GM12878 (cell line): ENCODE measurements around the gene ZFP36. TPM values are rescaled to one million over a fixed set of nuclear protein-coding genes. Genes with fewer than 3 reads are reported as not detected.

Source experiments
- BMI1 ChIP-seq: fragments of 450-650 bp; IDR thresholded peaks from 2 replicates; pipeline ENCODE4 v1.6.1; 2016; ENCODE audit warnings: mild to moderate bottlenecking, moderate library complexity, borderline replicate concordance
- DPF2 ChIP-seq: fragments of 450-650 bp; IDR thresholded peaks from 2 replicates; pipeline ENCODE4 v1.6.1; 2017; ENCODE audit warnings: mild to moderate bottlenecking
- E2F8 ChIP-seq: fragments of 450-650 bp; IDR thresholded peaks from 2 replicates; pipeline ENCODE4 v1.6.1; 2018; ENCODE audit warnings: mild to moderate bottlenecking, low read depth, moderate library complexity; ENCODE audit not compliant: partially characterized antibody
- EGR1 ChIP-seq, 2 experiments: IDR thresholded peaks; 1 replicate in 1 of 2; 2 replicates in 1 of 2; pipeline ENCODE4 v1.6.1; 2011 to 2012; ENCODE audit warnings: low read depth in 2 of 2, low read length in 2 of 2, borderline replicate concordance in 1 of 2, mild to moderate bottlenecking in 1 of 2, moderate library complexity in 1 of 2
- IKZF1 ChIP-seq: fragments of 450-650 bp; conservative IDR thresholded peaks from 2 replicates; pipeline ENCODE4 v1.6.1; 2017; ENCODE audit warnings: antibody characterized with exemption, mild to moderate bottlenecking
- IKZF2 ChIP-seq, 2 experiments: fragments of 450-650 bp; IDR thresholded peaks; 2 replicates each; pipeline ENCODE4 v1.6.1; 2017; ENCODE audit warnings: mild to moderate bottlenecking in 2 of 2, moderate library complexity in 2 of 2
- IRF4 ChIP-seq: IDR thresholded peaks from 2 replicates; pipeline ENCODE4 v1.6.1; 2011; ENCODE audit warnings: low read depth, low read length
- KLF5 ChIP-seq: fragments of 450-650 bp; IDR thresholded peaks from 2 replicates; pipeline ENCODE4 v1.6.1; 2014; ENCODE audit warnings: mild to moderate bottlenecking; ENCODE audit not compliant: partially characterized antibody
- MAX ChIP-seq: IDR thresholded peaks from 2 replicates; pipeline ENCODE4 v1.6.1; 2012; ENCODE audit warnings: low read depth, low read length, improper control_type of control experiment
- MTA3 ChIP-seq: IDR thresholded peaks from 2 replicates; pipeline ENCODE4 v1.6.1; 2012; ENCODE audit warnings: low read length, inconsistent platforms, borderline replicate concordance
- MYB ChIP-seq: fragments of 150-350 bp; IDR thresholded peaks from 2 replicates; pipeline ENCODE4 v1.6.1; 2014; ENCODE audit warnings: mild to moderate bottlenecking, low read depth, low read length, borderline replicate concordance
- NFIC ChIP-seq: IDR thresholded peaks from 2 replicates; pipeline ENCODE4 v1.6.1; 2012; ENCODE audit warnings: low read depth, mild to moderate bottlenecking, inconsistent platforms, low read length, moderate library complexity
- POLR2AphosphoS2 ChIP-seq: IDR thresholded peaks from 2 replicates; pipeline ENCODE4 v1.6.1; 2011; ENCODE audit warnings: low read depth, mild to moderate bottlenecking, low read length, improper control_type of control experiment, moderate library complexity
- RB1 ChIP-seq: fragments of 450-650 bp; formaldehyde crosslinking; IDR thresholded peaks from 2 replicates; pipeline ENCODE4 v1.6.1; 2017; ENCODE audit warnings: mild to moderate bottlenecking, borderline replicate concordance
- SPI1 ChIP-seq: IDR thresholded peaks from 2 replicates; pipeline ENCODE4 v1.6.1; 2011; ENCODE audit warnings: low read depth, mild to moderate bottlenecking, low read length, moderate library complexity, borderline replicate concordance; ENCODE audit not compliant: insufficient read depth
- SREBF1 ChIP-seq: IDR thresholded peaks from 2 replicates; pipeline ENCODE4 v1.6.1; 2012; ENCODE audit warnings: mild to moderate bottlenecking, low read length
- TAF1 ChIP-seq: IDR thresholded peaks from 2 replicates; pipeline ENCODE4 v1.6.1; 2011; ENCODE audit warnings: mild to moderate bottlenecking, low read depth, low read length, borderline replicate concordance
- TARDBP ChIP-seq: IDR thresholded peaks from 2 replicates; pipeline ENCODE4 v1.6.1; 2016; ENCODE audit warnings: borderline replicate concordance
- TCF12 ChIP-seq: IDR thresholded peaks from 2 replicates; pipeline ENCODE4 v1.6.1; 2011; ENCODE audit warnings: low read depth, mild to moderate bottlenecking, low read length
- TCF3 ChIP-seq: IDR thresholded peaks from 2 replicates; pipeline ENCODE4 v1.6.1; 2012; ENCODE audit warnings: low read depth, mild to moderate bottlenecking, low read length, borderline replicate concordance; ENCODE audit not compliant: insufficient read depth
- YY1 ChIP-seq: IDR thresholded peaks from 2 replicates; pipeline ENCODE4 v1.6.1; 2011; ENCODE audit warnings: low read depth, mild to moderate bottlenecking, low read length
- polyA plus RNA-seq, 11 experiments: library from polyadenylated mRNA; depleted of rRNA in 4 of 11; unstranded in 6 of 11; stranded (reverse) in 5 of 11; fragments of >200 nt; fragmentation: Nextera tagmentation in 4 of 11; fragmentation: Illumina TruSeq in 1 of 11; extraction: Ambion mirVana in 4 of 11; extraction: Trizol in 1 of 11; gene quantifications; 1 replicate in 1 of 11; 2 replicates in 10 of 11; pipeline versions ENCODE4 v1.2.1 to v1.2.3, GENCODE V29; 2011 to 2016; ENCODE audit warnings: inconsistent platforms in 2 of 11, missing spikeins in 2 of 11, low read depth in 1 of 11
- total RNA-seq, 4 experiments: library from RNA; depleted of rRNA in 3 of 4; stranded (reverse); fragments of >200 nt in 3 of 4; fragmentation: Illumina TruSeq in 1 of 4; extraction: Trizol in 1 of 4; gene quantifications; 2 replicates each; pipeline versions ENCODE4 v1.2.1 to v1.2.3, GENCODE V29; 2013 to 2021
- TF ChIP-seq, protein P1 (sequence below): fragments of 150-350 bp; IDR thresholded peaks from 2 replicates; pipeline ENCODE4 v1.6.1; 2014; ENCODE audit warnings: mild to moderate bottlenecking, low read depth, low read length
- TF ChIP-seq, protein P2 (sequence below): IDR thresholded peaks from 2 replicates; pipeline ENCODE4 v1.6.1; 2012; ENCODE audit warnings: low read depth, low read length, improper control_type of control experiment

The ZFP36 gene
- total and polyA plus RNA-seq, 10 of the 15 experiments (the other 5 are each of a cell fraction or from before 2014, with no cell fraction given), result 5.3 to 55.0 (median 18.1) TPM

GRCh38 chr19:39435499-39436349, 29.1 kb downstream of the ZFP36 start, which contains the start of gene RPS16 (continued):
- TF ChIP-seq RB1, result peak; percentile 85; the same call in 1 of the 2 replicates
- TF ChIP-seq DPF2, result no peak
- no peak for TF ChIP-seq NFIC
- TF ChIP-seq, protein P1, sequence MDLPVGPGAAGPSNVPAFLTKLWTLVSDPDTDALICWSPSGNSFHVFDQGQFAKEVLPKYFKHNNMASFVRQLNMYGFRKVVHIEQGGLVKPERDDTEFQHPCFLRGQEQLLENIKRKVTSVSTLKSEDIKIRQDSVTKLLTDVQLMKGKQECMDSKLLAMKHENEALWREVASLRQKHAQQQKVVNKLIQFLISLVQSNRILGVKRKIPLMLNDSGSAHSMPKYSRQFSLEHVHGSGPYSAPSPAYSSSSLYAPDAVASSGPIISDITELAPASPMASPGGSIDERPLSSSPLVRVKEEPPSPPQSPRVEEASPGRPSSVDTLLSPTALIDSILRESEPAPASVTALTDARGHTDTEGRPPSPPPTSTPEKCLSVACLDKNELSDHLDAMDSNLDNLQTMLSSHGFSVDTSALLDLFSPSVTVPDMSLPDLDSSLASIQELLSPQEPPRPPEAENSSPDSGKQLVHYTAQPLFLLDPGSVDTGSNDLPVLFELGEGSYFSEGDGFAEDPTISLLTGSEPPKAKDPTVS, result no peak
- TF ChIP-seq IKZF1, result peak; percentile 81
- TF ChIP-seq SREBF1, result no peak; the same call in 1 of the 2 replicates
- TF ChIP-seq BMI1, result no peak
- no peak for TF ChIP-seq TARDBP
- peak; percentile 92 for TF ChIP-seq MAX
- 0 out of 2 replicates have a peak, but pooled peaks have one; percentile 20 for TF ChIP-seq MYB
- TF ChIP-seq TAF1, result peak; percentile 99
- TF ChIP-seq E2F8, result peak; percentile 47
- TF ChIP-seq TCF3, result peak; percentile 84; the same call in 1 of the 2 replicates
- TF ChIP-seq EGR1 (IDR thresholded peaks at IDR 0.05; ENCODE audit: borderline replicate concordance in 1 of 2, low read depth in 2 of 2, low read length in 2 of 2), result peak in 1 of 2 experiments; percentile 26; a peak in 1 of 3 replicates
- no peak; the same call in 1 of the 2 replicates for TF ChIP-seq MTA3
- TF ChIP-seq, protein P2, sequence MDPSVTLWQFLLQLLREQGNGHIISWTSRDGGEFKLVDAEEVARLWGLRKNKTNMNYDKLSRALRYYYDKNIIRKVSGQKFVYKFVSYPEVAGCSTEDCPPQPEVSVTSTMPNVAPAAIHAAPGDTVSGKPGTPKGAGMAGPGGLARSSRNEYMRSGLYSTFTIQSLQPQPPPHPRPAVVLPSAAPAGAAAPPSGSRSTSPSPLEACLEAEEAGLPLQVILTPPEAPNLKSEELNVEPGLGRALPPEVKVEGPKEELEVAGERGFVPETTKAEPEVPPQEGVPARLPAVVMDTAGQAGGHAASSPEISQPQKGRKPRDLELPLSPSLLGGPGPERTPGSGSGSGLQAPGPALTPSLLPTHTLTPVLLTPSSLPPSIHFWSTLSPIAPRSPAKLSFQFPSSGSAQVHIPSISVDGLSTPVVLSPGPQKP, result peak; percentile 70
- TF ChIP-seq YY1, result peak; percentile 80
- 0 out of 2 replicates have a peak, but pooled peaks have one; percentile 35 for TF ChIP-seq IRF4
- TF ChIP-seq IKZF2 (IDR thresholded peaks at IDR 0.05), result no peak
- peak; percentile 68; the same call in 1 of the 2 replicates for TF ChIP-seq TCF12
- TF ChIP-seq POLR2AphosphoS2, result peak; percentile 96
- TF ChIP-seq SPI1, result peak; percentile 60; the same call in 1 of the 2 replicates
- TF ChIP-seq KLF5, result peak; percentile 45
